Aorta (tissue), 5 donors: ENCODE measurements around the gene ISG15. TPM values are rescaled to one million over a fixed set of nuclear protein-coding genes. Genes with fewer than 3 reads are reported as not detected.
"Not testable (repeated sequence)": the region's sequence is repeated elsewhere in the genome, so short reads cannot be mapped to it uniquely, and the experiment has no call there.

ENCODE experiments used
- ATAC-seq: fragments of 200-7000 bp; cut with Tn5 transposase; one replicate; pipeline ENCODE4 v1.9.1; 2022; ENCODE audit warnings: moderate library complexity; ENCODE audit not compliant: low FRiP score
- DNase-seq, 2 donors: peaks; one replicate each; pipeline ENCODE4 v3.0.0-alpha.2; 2020
- H3K27ac ChIP-seq, 2 donors: one replicate each; pipeline ENCODE4 v1.5.1; 2013; ENCODE audit warnings: low read length in 2 of 2, mild to moderate bottlenecking in 2 of 2, moderate library complexity in 2 of 2, control low read depth in 1 of 2, inconsistent platforms in 1 of 2, low read depth in 1 of 2
- H3K27me3 ChIP-seq, 2 donors: one replicate each; pipeline ENCODE4 v1.6.1; 2013; ENCODE audit warnings: control low read depth in 1 of 2, low read length in 1 of 2, mild to moderate bottlenecking in 1 of 2, moderate library complexity in 1 of 2; ENCODE audit not compliant: insufficient read depth in 2 of 2, control insufficient read depth in 1 of 2
- H3K36me3 ChIP-seq, 2 donors: one replicate each; pipeline ENCODE4 v1.6.1; 2013; ENCODE audit warnings: control low read depth in 1 of 2, low read length in 1 of 2, mild to moderate bottlenecking in 1 of 2; ENCODE audit not compliant: insufficient read depth in 2 of 2, control insufficient read depth in 1 of 2
- H3K4me1 ChIP-seq, 2 donors: one replicate each; pipeline ENCODE4 v1.6.1; 2013; ENCODE audit warnings: low read length in 2 of 2, control low read depth in 1 of 2, mild to moderate bottlenecking in 1 of 2, moderate library complexity in 1 of 2; ENCODE audit not compliant: insufficient read depth in 2 of 2, control insufficient read depth in 1 of 2
- H3K4me3 ChIP-seq, 2 donors: one replicate each; pipeline ENCODE4 v1.5.1; 2013; ENCODE audit warnings: low read length in 2 of 2, control low read depth in 1 of 2, mild to moderate bottlenecking in 1 of 2
- H3K9me3 ChIP-seq: one replicate; pipeline ENCODE4 v1.6.1; 2013; ENCODE audit warnings: mild to moderate bottlenecking, low read length; ENCODE audit not compliant: control insufficient read depth
- WGBS, 2 donors: extraction: QIAGEN DNeasy Blood & Tissue Kit; methylation state at CpG; one replicate each; pipeline ENCODE4 v1.1.7; 2013; 5-methylcytosine and 5-hydroxymethylcytosine counted together
- intact Hi-C, 2 donors: fragments of 100-400 bp; cut with DNase I; formaldehyde crosslinking; loops; one replicate each; pipeline versions ENCODE4 v1.14.2 to v1.15.0; 2022
- polyA plus RNA-seq, 2 donors: library from polyadenylated mRNA; stranded (reverse); fragments of 200-250 nt; gene quantifications; one replicate each; pipeline ENCODE4 v1.2.3, GENCODE V29; 2013
- total RNA-seq, 2 donors: library from RNA; stranded (reverse); fragmentation: NEBNext Ultra II Directional; extraction: Animal tissue kit (Norgen Biotek cat#: 25700); gene quantifications; one replicate each; pipeline ENCODE4 v1.2.1, GENCODE V29; 2021
- donor health status: healthy with polysubstance abuse.
- donor health status: Bipolar disorder and iron deficiency.
- donor health status: DM: no; HTN: no; CAD: no.
- donor health status: DM: no; HTN: no; CAD: no.
- donor health status: DM: yes; HTN: yes; CAD: no.

Gene ISG15
- total and polyA plus RNA-seq, 4 donors = 34.4 to 104 (median 60.2) TPM

DNA sequence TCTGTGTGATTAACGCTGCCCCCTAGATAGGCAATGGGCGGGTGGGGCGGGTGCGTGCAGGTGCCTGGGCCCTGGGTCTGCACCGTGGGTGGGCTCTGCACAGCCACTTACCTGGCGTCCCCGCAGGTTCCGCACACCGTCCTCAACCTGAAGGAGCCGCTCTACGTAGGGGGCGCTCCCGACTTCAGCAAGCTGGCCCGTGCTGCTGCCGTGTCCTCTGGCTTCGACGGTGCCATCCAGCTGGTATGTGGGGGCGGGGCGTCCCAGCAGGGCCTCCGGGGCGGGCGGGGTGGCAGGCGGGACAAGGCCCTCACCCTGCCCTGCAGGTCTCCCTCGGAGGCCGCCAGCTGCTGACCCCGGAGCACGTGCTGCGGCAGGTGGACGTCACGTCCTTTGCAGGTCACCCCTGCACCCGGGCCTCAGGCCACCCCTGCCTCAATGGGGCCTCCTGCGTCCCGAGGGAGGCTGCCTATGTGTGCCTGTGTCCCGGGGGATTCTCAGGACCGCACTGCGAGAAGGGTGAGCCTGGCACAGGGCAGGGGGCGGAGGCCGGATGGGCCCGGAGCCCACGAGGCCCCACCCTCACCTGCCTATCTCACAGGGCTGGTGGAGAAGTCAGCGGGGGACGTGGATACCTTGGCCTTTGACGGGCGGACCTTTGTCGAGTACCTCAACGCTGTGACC, 38.0 kb downstream of the ISG15 start:
- H3K27me3 ChIP-seq = no peaks in the 10 kb centered on the region
- H3K27ac ChIP-seq = no peak overlapping the region
- intact Hi-C loops = no loop called here
- WGBS, 2 donors = 93 to 95% methylated on average over 44 to 46 of the region's 46 CpGs
- no peaks in the 10 kb centered on the region for H3K9me3 ChIP-seq
- H3K4me3 ChIP-seq = no peak overlapping the region
- H3K36me3 ChIP-seq = no peaks in the 10 kb centered on the region
- DNase-seq (no peak), ATAC-seq (no peak)
- H3K4me1 ChIP-seq = no peaks in the 10 kb centered on the region

DNA sequence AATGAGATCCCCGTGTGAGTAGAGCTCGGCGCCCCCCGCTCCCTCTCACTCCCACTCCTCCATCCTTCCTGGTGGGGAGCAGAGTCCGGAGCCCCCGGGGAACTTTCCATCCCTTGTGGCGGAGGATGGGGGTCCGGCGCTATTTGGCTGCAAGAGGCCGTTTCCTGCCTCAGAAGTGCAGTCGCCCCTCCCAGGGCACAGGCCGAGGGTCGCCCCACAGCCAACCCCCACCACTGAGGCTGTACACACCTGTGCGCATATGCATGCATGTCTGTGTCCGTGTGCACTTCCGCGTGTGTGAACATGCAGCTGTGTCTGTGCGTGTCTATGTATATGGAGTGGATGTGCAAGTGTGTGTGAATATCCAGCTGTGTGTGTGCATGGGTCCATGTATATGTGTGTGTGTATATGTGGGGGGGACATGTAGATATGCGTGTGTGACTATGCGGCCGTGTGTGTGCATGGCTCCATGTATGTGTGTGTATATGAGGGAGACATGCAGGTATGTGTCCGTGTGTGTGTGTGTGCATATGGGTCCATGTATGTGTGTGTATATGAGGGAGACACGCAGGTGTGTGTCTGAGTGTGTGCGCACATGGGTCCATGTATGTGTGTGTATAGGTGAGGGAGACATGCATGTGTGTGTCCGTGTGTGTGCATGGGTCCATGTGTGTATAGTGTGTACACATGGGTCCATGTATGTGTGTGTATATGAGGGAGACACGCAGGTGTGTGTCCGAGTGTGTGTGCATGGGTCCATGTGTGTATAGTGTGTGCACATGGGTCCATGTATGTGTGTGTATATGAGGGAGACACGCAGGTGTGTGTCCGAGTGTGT, 38.9 kb downstream of the ISG15 start:
- Histone ChIP-seq H3K4me1 (no peaks in the 10 kb centered on the region), H3K27me3 (no peaks in the 10 kb centered on the region), H3K36me3 (no peaks in the 10 kb centered on the region), H3K27ac (no peak overlapping the region), H3K4me3 (no peak overlapping the region), H3K9me3 (no peaks in the 10 kb centered on the region)
- intact Hi-C loops = no loop called here
- WGBS, 2 donors = 95% methylated on average over 29 of the region's 29 CpGs
- no peak for DNase-seq
- ATAC-seq = no peak

DNA sequence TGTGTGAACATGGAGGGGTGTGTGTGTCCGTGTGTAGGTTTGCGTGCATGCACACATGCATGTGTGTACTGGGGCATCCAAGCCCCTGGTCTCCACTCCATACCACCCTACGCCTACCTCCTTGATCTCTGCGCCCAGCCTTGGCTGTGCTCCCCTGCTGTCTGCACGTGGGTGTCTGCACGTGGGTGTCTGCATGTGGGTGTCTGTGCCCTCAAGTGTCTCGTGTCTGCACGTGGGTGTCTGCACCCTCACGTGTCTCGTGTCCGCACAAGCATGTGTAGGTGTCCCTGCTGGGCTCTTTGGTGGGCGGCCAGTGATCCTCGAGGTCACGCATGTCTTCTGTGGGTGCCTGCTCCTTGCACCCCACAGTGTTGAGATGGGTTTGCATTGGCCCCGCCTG, 39.7 kb downstream of the ISG15 start:
- ATAC-seq (no peak), DNase-seq (no peak)
- H3K9me3 ChIP-seq = no peaks in the 10 kb centered on the region
- H3K36me3 ChIP-seq = no peaks in the 10 kb centered on the region
- no peaks in the 10 kb centered on the region for H3K27me3 ChIP-seq
- no peak overlapping the region for H3K27ac ChIP-seq
- H3K4me1 ChIP-seq = no peaks in the 10 kb centered on the region
- WGBS, 2 donors = 93 to 96% methylated on average over 15 of the region's 15 CpGs
- intact Hi-C loops = no loop called here
- no peak overlapping the region for H3K4me3 ChIP-seq

DNA sequence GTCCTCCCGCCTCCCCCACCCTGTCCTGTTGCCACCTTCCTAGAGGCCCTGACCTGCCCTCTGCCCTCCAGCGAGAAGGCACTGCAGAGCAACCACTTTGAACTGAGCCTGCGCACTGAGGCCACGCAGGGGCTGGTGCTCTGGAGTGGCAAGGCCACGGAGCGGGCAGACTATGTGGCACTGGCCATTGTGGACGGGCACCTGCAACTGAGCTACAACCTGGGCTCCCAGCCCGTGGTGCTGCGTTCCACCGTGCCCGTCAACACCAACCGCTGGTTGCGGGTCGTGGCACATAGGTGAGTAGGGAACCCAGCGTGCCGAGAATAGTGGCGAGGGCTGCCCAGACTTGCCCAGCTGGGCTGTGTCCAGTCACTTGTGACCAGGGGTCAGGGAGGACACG, 40.4 kb downstream of the ISG15 start:
- DNase-seq (no peak), ATAC-seq (no peak)
- Histone ChIP-seq H3K4me3 (no peak overlapping the region), H3K27ac (no peak overlapping the region), H3K27me3 (no peaks in the 10 kb centered on the region), H3K4me1 (no peaks in the 10 kb centered on the region), H3K9me3 (no peaks in the 10 kb centered on the region), H3K36me3 (no peaks in the 10 kb centered on the region)
- intact Hi-C loops = no loop called here
- WGBS, 2 donors = 96% methylated on average over 17 to 18 of the region's 18 CpGs

DNA sequence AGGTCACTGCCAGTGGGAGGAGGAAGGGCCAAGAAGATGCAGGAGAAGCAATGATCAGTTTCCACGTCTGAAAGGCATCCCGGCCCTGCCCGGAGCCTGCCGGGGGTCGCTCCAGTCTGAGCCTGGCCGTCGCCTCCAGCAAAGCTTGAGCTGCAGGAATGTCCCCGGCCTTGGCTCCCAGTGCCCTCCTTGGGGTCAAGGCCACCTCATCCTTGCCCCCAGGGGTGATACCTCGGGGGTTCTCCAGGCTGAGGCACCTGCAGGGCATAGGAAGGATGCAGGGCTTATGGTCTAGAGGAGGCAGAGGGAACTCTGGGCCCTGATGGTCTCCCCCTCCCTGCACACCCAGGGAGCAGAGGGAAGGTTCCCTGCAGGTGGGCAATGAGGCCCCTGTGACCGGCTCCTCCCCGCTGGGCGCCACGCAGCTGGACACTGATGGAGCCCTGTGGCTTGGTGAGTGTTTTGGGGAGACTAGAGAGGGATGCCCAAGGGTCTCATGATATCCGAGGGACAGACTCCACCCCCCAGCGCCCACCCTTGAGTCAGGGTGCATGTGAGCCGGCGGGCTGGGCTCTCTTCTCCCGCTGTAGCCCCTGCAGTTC, 40.9 kb downstream of the ISG15 start:
- Histone ChIP-seq H3K36me3 (no peaks in the 10 kb centered on the region), H3K4me1 (no peaks in the 10 kb centered on the region), H3K4me3 (no peak overlapping the region), H3K27ac (no peak overlapping the region), H3K27me3 (no peaks in the 10 kb centered on the region), H3K9me3 (no peaks in the 10 kb centered on the region)
- WGBS, 2 donors = 92 to 94% methylated on average over 17 to 18 of the region's 18 CpGs
- ATAC-seq = no peak
- intact Hi-C loops = no loop called here
- no peak for DNase-seq

DNA sequence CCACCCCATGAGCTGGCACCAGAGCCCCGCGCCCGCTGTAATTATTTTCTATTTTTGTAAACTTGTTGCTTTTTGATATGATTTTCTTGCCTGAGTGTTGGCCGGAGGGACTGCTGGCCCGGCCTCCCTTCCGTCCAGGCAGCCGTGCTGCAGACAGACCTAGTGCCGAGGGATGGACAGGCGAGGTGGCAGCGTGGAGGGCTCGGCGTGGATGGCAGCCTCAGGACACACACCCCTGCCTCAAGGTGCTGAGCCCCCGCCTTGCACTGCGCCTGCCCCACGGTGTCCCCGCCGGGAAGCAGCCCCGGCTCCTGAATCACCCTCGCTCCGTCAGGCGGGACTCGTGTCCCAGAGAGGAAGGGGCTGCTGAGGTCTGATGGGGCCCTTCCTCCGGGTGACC, 41.7 kb downstream of the ISG15 start:
- Histone ChIP-seq H3K27ac (no peak overlapping the region), H3K4me3 (no peak overlapping the region), H3K36me3 (no peaks in the 10 kb centered on the region), H3K27me3 (no peaks in the 10 kb centered on the region), H3K4me1 (no peaks in the 10 kb centered on the region), H3K9me3 (no peaks in the 10 kb centered on the region)
- intact Hi-C loops = loop anchor here in 1 of 2 donors (5.0 kb wide), 1 partner anchor 33 kb away; the partner anchor contains the start of gene AGRN
- ATAC-seq (no peak), DNase-seq (no peak)
- 89 to 91% methylated on average over 23 of the region's 23 CpGs for WGBS, 2 donors

DNA sequence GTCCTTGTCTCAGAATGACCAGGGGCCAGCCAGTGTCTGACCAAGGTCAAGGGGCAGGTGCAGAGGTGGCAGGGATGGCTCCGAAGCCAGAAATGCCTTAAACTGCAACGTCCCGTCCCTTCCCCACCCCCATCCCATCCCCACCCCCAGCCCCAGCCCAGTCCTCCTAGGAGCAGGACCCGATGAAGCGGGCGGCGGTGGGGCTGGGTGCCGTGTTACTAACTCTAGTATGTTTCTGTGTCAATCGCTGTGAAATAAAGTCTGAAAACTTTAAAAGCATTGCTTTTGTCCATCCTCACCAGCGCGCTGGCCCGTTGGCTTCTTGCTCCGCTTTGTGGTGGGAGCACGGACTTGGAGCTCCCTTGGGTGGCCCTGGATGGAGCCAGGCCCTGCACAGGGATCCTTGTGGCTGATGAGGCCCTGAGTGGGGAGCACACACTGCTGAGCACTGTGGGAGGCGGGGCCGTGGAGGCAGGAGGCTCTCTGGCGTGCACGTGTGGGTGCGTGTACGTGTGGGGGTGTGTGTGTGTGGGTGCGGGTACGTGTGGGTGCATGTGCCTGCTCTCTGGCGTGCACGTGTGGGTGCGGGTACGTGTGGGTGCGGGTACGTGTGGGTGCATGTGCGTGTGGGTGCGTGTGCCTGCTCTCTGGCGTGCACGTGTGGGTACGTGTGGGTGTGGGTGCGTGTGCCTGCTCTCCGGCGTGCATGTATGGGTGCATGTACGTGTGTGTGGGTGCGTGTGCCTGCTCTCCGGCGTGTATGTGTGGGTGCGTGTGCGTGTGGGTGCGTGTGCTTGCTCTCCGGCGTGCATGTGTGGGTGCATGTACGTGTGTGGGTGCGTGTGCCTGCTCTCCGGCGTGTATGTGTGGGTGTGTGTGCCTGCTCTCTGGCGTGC, 42.8 kb downstream of the ISG15 start:
- no peak overlapping the region for H3K4me3 ChIP-seq
- 88 to 89% methylated on average over 47 to 50 of the region's 50 CpGs for WGBS, 2 donors
- H3K36me3 ChIP-seq = no peaks in the 10 kb centered on the region
- H3K4me1 ChIP-seq = no peaks in the 10 kb centered on the region
- H3K27me3 ChIP-seq = no peaks in the 10 kb centered on the region
- DNase-seq (no peak), ATAC-seq (no peak)
- no peak overlapping the region for H3K27ac ChIP-seq
- H3K9me3 ChIP-seq = no peaks in the 10 kb centered on the region
- intact Hi-C loops = loop anchor here in 1 of 2 donors (5.0 kb wide), 1 partner anchor 34 kb away; the partner anchor contains the start of gene AGRN

DNA sequence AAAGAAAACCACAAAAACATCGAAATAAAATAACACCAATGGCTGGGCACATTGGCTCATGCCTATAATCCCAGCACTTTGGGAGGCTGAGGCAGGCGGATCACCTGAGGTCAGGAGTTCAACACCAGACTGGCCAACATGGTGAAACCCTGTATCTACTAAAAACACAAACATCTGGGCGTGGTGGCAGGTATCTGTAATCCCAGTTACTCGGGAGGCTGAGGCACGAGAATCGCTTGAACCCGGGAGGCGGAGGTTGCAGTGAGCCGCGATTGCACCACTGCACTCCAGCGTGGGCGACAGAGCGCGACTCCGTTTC, 44.4 kb downstream of the ISG15 start:
- H3K27ac ChIP-seq, ATAC-seq, H3K9me3 ChIP-seq, DNase-seq, H3K4me1 ChIP-seq, H3K36me3 ChIP-seq, H3K27me3 ChIP-seq, H3K4me3 ChIP-seq: not testable (repeated sequence)
- WGBS, 2 donors = 56 to 63% methylated on average over 15 of the region's 15 CpGs
- intact Hi-C loops = loop anchor here in 1 of 2 donors (5.0 kb wide), 1 partner anchor 35 kb away; the partner anchor contains the start of gene AGRN
